Lung (tissue), 12 donors: ENCODE measurements around the gene PKIB. TPM values are rescaled to one million over a fixed set of nuclear protein-coding genes. Genes with fewer than 3 reads are reported as not detected.

Experiments
- ATAC-seq: fragments of 200-7000 bp; cut with Tn5 transposase; one replicate; pipeline ENCODE4 v1.9.1; 2020; ENCODE audit warnings: moderate number of reproducible peaks; ENCODE audit not compliant: insufficient read depth, low FRiP score
- DNase-seq, 3 donors: peaks; one replicate each; pipeline ENCODE4 v3.0.0-alpha.2; 2013 to 2017
- H3K27ac ChIP-seq, 2 donors: one replicate each; pipeline ENCODE4 v1.5.1; 2013; ENCODE audit warnings: mild to moderate bottlenecking in 2 of 2, moderate library complexity in 2 of 2, control low read depth in 1 of 2, inconsistent platforms in 1 of 2, low read depth in 1 of 2, low read length in 1 of 2
- H3K27me3 ChIP-seq, 3 donors: one replicate each; pipeline ENCODE4 v1.5.1; 2013; ENCODE audit warnings: low read length in 2 of 3; ENCODE audit not compliant: control insufficient read depth in 3 of 3, insufficient read depth in 3 of 3
- H3K36me3 ChIP-seq, 4 donors: one replicate each; pipeline ENCODE4 v1.5.1; 2013; ENCODE audit warnings: low read length in 4 of 4, mild to moderate bottlenecking in 1 of 4, moderate library complexity in 1 of 4; ENCODE audit not compliant: control insufficient read depth in 4 of 4, insufficient read depth in 4 of 4
- H3K4me1 ChIP-seq, 5 donors: one replicate each; pipeline ENCODE4 v1.5.1; 2013; ENCODE audit warnings: low read length in 5 of 5, mild to moderate bottlenecking in 2 of 5, moderate library complexity in 1 of 5; ENCODE audit not compliant: control insufficient read depth in 5 of 5, insufficient read depth in 5 of 5
- H3K4me3 ChIP-seq: one replicate; pipeline ENCODE4 v1.5.1; 2013; ENCODE audit warnings: mild to moderate bottlenecking, control low read depth, moderate library complexity
- H3K9ac ChIP-seq, 2 donors: one replicate each; pipeline ENCODE4 v1.5.1; 2013; ENCODE audit warnings: low read length in 2 of 2, control low read depth in 1 of 2; ENCODE audit not compliant: insufficient read depth in 1 of 2
- H3K9me3 ChIP-seq, 4 donors: one replicate each; pipeline ENCODE4 v1.5.1; 2013; ENCODE audit warnings: low read length in 3 of 4, mild to moderate bottlenecking in 1 of 4, moderate library complexity in 1 of 4; ENCODE audit not compliant: control insufficient read depth in 4 of 4, insufficient read depth in 3 of 4
- WGBS, 2 donors: extraction: QIAGEN DNeasy Blood & Tissue Kit; methylation state at CpG; one replicate each; pipeline ENCODE4 v1.1.7; 2013; 5-methylcytosine and 5-hydroxymethylcytosine counted together
- polyA plus RNA-seq, 2 donors: library from polyadenylated mRNA; stranded (reverse); fragments of 200-250 nt; gene quantifications; one replicate each; pipeline ENCODE4 v1.2.1, GENCODE V29; 2013
- total RNA-seq, 2 donors: library from RNA; depleted of rRNA in 1 of 2; stranded (reverse); fragments of >200 nt in 1 of 2; gene quantifications; one replicate each; pipeline ENCODE4 v1.2.1, GENCODE V29; 2014 to 2021
- TF ChIP-seq, protein P1 (sequence below): IDR thresholded peaks from 2 replicates; pipeline ENCODE4 v1.5.1; 2012; ENCODE audit warnings: mild to moderate bottlenecking; ENCODE audit errors: control extremely low read depth, extremely low read depth
- donor health status: control.
- donor health status: control.
- donor health status: Bipolar disorder and iron deficiency.
- donor health status: healthy.
- donor health status: DM: yes; HTN: yes; CAD: no.

The PKIB gene
- total and polyA plus RNA-seq, 4 donors = 3.0 to 7.4 (median 4.9) TPM

DNA sequence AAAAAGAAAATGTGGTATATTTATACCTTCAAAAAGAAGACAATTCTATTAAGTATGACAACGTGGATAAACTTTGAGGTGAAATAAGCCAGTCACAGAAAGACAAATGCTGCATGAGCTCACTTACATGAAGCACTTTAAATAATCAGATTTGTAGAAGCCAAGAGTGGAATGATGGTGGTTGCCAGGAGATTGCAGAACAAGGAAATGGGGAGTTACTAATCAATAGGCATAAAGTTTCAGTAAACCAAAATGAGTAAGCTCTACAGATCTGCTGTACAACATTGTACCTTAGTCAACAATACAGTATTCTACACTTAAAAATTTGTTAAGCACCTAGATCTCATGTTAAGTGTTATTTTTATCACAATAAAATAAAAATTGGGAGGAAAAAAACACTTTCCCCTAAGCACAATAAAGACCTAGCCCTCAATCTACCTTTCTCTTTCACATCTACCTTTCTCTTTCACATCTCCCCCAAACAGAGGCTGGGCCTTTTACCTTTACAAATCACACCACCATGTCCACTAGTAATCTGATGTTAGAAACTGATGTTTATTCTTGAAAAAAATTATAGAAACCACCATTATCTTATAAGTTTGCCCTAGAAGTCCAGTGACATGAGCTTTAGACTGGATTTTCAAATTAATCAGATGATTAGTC is 73.9 kb downstream of the PKIB start:
- ATAC-seq (no peak), DNase-seq (no peak)
- H3K4me1 ChIP-seq = no peaks in the 10 kb centered on the region
- no peaks in the 10 kb centered on the region for H3K36me3 ChIP-seq
- TF ChIP-seq, protein P1, sequence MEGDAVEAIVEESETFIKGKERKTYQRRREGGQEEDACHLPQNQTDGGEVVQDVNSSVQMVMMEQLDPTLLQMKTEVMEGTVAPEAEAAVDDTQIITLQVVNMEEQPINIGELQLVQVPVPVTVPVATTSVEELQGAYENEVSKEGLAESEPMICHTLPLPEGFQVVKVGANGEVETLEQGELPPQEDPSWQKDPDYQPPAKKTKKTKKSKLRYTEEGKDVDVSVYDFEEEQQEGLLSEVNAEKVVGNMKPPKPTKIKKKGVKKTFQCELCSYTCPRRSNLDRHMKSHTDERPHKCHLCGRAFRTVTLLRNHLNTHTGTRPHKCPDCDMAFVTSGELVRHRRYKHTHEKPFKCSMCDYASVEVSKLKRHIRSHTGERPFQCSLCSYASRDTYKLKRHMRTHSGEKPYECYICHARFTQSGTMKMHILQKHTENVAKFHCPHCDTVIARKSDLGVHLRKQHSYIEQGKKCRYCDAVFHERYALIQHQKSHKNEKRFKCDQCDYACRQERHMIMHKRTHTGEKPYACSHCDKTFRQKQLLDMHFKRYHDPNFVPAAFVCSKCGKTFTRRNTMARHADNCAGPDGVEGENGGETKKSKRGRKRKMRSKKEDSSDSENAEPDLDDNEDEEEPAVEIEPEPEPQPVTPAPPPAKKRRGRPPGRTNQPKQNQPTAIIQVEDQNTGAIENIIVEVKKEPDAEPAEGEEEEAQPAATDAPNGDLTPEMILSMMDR = no peak
- no peaks in the 10 kb centered on the region for H3K9me3 ChIP-seq
- H3K9ac ChIP-seq = no peak overlapping the region
- WGBS, 2 donors = 71 to 79% methylated on average over 1 of the region's 1 CpG
- H3K27me3 ChIP-seq = no peaks in the 10 kb centered on the region
- H3K4me3 ChIP-seq = no peak overlapping the region
- no peak overlapping the region for H3K27ac ChIP-seq

DNA sequence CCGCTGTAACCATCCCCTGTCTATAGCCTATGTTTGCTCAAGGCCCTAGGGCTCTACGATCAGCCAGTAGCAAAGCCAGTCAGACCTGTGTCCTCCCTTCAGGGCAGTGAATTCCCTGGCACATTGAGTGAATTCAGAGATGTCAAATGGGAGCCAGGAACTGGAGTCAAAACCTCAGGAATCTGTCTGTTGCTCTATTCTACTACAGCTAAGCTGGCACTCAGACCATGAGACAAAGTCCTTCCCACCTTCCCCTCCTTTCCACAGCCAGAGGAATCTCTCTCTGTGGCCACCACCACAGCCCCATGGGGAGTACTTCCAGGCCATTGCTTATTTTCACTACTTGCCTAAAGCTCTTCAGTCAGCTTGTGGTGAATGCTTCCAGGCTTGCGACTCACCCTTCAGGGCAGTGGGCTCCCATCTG is 82.0 kb downstream of the PKIB start:
- H3K9ac ChIP-seq = no peak overlapping the region
- WGBS, 2 donors = 78 to 88% methylated on average over 3 of the region's 3 CpGs
- H3K27ac ChIP-seq = no peak overlapping the region
- H3K4me1 ChIP-seq = no peaks in the 10 kb centered on the region
- ATAC-seq (no peak), DNase-seq (no peak)
- TF ChIP-seq, protein P1 = no peak
- peaks cover 0 to 2% (median 0%) of the 10 kb centered on the region in 4 donors for H3K9me3 ChIP-seq
- H3K4me3 ChIP-seq = no peak overlapping the region
- H3K36me3 ChIP-seq = no peaks in the 10 kb centered on the region
- no peaks in the 10 kb centered on the region for H3K27me3 ChIP-seq

DNA sequence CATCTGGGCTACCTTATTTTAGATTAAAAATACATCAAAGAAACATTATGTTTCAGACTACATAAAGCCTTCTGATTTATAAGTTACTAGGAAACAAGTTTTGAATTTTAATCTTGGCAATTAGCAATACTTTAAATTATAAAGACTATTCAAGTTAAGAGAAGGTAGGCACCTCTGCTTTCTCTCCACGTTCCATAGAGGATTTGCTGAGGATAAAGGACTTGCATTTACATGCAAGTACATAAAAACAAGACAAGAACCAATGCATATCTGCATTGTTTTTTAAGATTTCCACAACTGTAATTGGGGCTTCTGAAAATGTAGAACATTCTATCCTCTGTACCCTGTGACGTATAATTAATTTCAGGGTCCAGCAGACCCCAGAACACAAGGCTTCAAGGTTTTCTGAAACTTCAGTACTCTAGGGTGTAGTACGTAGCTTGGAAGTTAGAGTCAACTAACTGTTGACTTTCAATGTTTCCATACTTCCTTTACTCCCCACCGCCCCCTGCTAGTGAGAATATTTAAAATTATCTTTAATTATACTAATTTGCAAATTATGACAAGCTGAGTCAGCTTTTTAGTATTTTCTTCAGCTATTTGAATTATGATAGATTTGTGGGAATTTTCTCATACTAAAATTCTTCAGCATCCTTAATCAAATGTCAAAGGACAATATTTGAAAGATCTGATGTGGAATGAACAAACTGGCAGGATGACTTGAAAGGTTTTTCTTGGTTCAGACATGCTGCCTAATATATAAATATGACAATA is 82.8 kb downstream of the PKIB start:
- peaks cover 0 to 2% (median 0%) of the 10 kb centered on the region in 4 donors for H3K9me3 ChIP-seq
- TF ChIP-seq, protein P1 = no peak
- no peak overlapping the region for H3K4me3 ChIP-seq
- no peaks in the 10 kb centered on the region for H3K36me3 ChIP-seq
- ATAC-seq = no peak
- H3K27me3 ChIP-seq = no peaks in the 10 kb centered on the region
- H3K4me1 ChIP-seq = no peaks in the 10 kb centered on the region
- no peak overlapping the region for H3K27ac ChIP-seq
- DNase-seq = no peak
- 74 to 82% methylated on average over 4 of the region's 4 CpGs for WGBS, 2 donors
- no peak overlapping the region for H3K9ac ChIP-seq
